ENCODE results near the gene ATP8B3.
A peak's percentile ranks its signal among the peaks of the same experiment; 100 is the strongest.
"Not testable (repeated sequence)": the region's sequence is repeated elsewhere in the genome, so short reads cannot be mapped to it uniquely, and the experiment has no call there.

The ATP8B3 gene

DNA sequence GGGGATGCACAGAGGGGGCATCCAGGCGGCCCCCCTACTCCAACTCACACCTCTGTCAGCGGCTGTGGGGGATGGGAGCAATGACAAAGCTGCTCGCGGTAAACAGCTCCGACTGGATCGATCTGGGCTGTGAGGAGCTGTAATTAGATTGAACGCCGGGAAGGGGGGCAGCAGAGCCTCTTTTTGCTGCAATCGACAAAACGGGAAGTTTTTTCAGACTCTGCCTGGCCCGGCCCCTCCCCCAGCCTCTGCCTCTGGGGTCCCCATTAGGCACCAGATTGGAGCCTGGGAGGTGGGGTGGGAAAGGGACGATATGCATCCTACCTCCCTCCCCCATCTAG lies 42.5 kb downstream of the ATP8B3 start:
- DNase-seq (ENCODE audit: low read depth), result no peak

- no peak for DNase-seq (ENCODE audit: low read depth)
Measured at GRCh38 chr19:1768918-1769644, 43.0 kb downstream of the ATP8B3 start.

DNA sequence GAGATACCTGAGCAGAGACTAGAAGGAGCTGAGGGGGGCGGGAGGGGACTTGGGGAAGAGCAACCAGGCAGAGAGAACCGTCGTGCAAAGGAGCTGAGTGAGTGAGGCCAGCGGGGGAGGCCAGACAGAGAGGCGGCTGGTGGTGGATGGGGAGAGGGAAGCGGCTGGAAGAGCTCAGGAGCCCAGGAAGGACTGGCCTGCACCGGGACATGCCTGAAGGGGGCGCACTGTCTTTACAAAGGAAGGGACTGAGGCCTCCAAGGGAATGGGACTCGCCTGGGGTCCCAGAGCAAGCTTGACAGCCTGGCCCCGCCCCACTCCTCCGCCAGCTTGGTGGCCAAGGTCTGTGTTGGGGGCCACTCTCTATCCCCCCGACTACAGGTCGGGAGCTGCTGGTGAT lies 43.8 kb downstream of the ATP8B3 start:
- DNase-seq (ENCODE audit: low read depth), result no peak

DNA sequence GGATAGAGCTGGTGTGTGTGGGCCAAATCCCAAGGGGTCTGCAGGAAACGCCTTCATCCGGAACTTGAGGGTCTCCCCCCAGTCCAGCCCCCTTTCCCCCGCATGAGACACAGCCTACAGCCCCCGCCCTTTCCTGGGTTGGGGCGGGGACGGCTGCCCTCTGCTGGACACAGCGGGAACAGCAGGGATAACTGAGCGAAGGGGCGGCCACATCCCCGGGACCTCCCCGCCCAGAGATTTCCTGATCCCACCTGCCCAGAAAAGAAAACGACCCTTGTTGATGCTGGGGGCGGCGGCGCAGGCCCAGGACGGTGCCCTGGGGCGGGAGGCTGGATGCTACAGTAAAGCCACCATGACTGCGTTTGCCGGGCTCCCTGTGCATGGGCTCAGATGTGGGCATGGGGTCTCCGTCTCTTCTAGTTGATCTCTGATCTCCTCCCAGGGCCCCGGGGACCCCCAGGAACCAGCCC lies 44.6 kb downstream of the ATP8B3 start:
- peak; percentile 49 for DNase-seq (ENCODE audit: low read depth)

GRCh38 chr19:1766800-1767352 lies 45.2 kb downstream of the ATP8B3 start:
- no peak for DNase-seq (ENCODE audit: low read depth)

GRCh38 chr19:1765904-1766799 lies 45.9 kb downstream of the ATP8B3 start:
- no peak for DNase-seq (ENCODE audit: low read depth)

GRCh38 chr19:1765232-1765903 lies 46.7 kb downstream of the ATP8B3 start:
- no peak for DNase-seq (ENCODE audit: low read depth)

DNA sequence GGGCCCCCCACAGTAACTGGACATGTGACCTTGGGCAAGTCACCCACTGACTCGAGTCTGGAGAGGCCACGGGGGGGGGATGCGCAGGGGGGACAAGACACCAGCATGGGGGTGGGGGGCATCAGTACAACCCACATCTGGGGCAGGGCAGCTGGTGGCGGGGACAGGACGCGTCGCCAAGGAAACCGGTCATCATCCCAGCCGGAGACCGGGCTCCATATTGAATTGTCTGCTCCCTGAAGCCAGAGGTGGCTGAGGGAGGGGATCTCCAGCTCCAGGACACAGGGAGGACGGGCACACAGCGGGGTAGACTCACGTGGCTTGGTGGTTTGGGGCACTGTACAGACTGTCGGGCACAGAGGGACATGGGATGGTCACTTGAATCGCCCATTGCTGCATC lies 47.3 kb downstream of the ATP8B3 start:
- no peak for DNase-seq (ENCODE audit: low read depth)

DNA sequence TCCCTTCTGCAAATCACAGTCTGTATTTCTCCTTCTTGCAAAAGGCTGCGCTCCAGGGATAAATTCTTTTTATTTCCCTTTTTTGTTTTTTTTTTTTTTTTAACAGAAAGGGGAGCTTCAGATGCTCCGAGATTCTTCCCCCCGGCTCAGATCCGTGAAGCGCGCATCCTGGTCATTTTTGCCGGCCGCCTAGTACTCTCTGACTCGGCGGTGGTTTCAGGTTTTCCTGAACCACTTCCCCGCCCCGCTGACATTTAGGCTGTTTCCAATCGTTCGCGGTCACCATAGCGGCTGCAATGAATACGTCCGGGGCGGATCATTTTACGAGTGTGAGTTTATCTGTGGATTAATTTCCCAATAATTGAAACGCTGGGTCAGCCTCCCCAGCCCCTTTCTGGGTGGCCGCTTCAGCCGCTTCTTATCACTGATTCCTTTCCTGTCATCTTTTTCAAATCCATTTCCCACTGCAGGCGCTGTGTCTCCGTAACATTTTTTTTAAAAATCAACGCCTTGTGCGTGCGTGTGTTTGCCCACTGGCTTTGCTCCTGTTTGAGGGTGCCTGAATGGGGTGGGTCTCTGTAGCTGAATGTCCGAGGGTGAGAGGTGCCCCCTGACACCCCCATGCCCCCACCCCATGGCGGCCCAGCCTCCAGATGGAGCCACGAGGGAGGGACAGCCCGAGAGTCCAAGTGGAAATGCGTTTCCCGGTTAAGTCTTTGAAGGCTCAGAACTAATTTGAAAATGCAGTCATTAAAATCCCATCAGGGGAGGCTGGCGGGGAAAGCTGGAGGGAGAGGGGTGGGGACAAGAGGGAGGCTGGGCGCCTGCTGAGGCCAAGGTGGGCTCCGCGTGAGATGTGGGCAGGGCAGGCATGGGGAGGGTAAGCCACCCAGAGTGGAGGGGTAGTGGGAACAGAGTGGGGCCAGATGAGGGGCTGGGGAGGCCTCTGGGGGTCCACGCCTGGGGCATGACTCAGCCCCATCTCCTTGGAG lies 48.1 kb downstream of the ATP8B3 start:
- DNase-seq (ENCODE audit: low read depth), result no peak

GRCh38 chr19:1762243-1763117 lies 49.6 kb downstream of the ATP8B3 start:
- DNase-seq (ENCODE audit: low read depth), result no peak

GRCh38 chr19:1761528-1762242 lies 50.4 kb downstream of the ATP8B3 start:
- no peak for DNase-seq (ENCODE audit: low read depth)

GRCh38 chr19:1760786-1761527 lies 51.1 kb downstream of the ATP8B3 start:
- not testable (repeated sequence) for DNase-seq (ENCODE audit: low read depth)

DNA sequence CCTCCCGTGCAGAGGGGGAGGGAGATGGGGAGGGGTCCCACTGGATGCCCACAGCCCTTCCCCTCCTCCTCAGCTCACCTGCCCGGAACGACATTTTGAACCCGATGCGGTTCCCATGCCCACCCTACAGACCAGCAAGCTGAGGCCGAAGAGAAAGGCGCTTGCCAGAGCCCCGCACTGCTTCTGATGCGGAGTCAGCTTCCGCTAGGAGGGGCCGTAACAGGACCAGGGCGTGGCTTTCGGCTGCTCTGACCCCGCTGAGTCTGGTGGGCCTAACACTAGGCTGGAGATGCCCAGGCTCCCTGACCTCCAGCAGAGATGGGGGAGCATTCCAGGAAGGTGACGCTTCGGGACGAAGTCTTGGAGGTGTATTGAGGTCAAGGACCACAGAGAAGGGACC lies 52.1 kb downstream of the ATP8B3 start:
- DNase-seq (ENCODE audit: low read depth), result no peak

DNA sequence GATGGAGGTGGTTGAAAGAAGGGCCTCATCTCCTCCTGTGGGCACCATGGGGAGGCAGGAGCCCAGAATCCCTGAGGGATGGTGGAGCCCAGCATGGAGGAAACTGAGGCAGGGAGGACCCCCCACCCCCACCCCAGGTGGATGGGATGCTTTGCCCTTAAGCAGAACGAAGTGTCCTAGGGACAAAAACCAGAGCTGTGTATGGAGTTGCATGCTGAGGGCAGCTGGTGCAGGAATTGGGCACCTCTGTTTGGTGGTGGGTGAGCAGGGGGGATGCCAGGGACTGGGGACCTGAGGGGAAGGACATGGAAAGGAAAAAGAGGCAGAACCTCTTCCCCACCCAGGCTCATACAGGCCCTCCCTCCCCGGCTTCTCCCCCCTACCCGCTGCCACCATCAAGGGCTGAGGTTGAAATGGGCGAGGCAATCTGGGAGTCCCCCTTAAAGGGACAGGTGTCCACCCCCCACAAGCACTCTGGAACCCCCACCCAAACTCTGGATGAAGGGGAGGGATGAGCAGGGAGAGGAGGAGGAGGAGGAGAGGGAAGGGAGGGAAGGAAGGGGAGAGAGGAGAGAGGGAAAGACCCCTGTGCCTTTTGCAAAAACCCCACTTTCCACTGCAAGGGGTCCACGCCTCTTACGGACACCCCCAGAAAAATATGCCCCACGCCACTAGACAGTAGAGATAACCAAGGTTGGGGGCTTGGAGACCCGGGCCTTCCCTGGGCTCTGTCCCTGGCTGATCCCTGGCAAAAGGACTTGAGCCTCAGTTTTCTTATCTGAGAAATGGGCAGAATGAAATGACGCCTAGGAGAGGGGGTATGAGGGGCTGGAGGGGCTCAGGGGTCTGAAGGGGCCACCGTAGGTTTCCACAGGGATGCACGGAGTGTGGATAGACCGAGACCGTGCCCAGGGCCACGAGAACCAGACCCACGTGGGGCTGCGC lies 52.8 kb downstream of the ATP8B3 start:
- DNase-seq (ENCODE audit: low read depth), result no peak

DNA sequence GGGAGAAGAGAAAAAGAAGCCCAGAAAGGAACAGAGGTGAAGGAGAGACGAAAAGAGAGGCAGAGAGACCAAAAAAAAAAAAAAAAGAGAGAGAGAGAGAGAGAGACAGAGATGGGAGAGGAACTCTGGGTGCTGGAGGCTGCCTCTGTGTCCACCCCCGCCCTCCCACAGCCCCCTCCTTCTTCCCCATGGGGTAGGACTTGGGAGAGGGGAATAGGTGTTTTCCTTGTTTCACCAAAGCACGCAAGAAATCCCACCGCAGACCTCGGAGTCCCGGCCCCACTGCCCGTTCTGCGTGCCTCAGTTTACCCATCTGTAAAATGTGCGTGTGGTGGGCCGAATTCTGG lies 53.9 kb downstream of the ATP8B3 start:
- DNase-seq (ENCODE audit: low read depth), result no peak

- no peak for DNase-seq (ENCODE audit: low read depth)
Measured at GRCh38 chr19:1757468-1758230, 54.4 kb downstream of the ATP8B3 start.
